GM18498 (cell line): ENCODE measurements around the gene CMC4.
A peak's percentile ranks its signal among the peaks of the same experiment; 100 is the strongest.

ENCODE experiments used
- ATAC-seq: cut with Tn5 transposase; IDR thresholded peaks from one replicate; pipeline ENCODE4 v1.9.1; 2021; ENCODE audit warnings: mild to moderate bottlenecking, moderate library complexity; ENCODE audit not compliant: unreplicated experiment

Gene CMC4

GRCh38 chrX:155054255-155054654 lies 16.7 kb downstream of the CMC4 start:
- ATAC-seq, result no peak

GRCh38 chrX:155053656-155054055 lies 17.3 kb downstream of the CMC4 start:
- ATAC-seq, result no peak

- ATAC-seq, result no peak
These were observed 18.0 kb downstream of the CMC4 start for GRCh38 chrX:155052738-155053498.

GRCh38 chrX:155048977-155049619 lies 21.8 kb downstream of the CMC4 start:
- no peak for ATAC-seq

- no peak for ATAC-seq
These were observed 24.0 kb downstream of the CMC4 start for GRCh38 chrX:155046811-155047528.

GRCh38 chrX:155046129-155046810 lies 24.7 kb downstream of the CMC4 start:
- ATAC-seq, result no peak

- no peak for ATAC-seq
These were observed 35.2 kb downstream of the CMC4 start for GRCh38 chrX:155035688-155036087.

GRCh38 chrX:155031657-155032056 lies 39.3 kb downstream of the CMC4 start:
- no peak for ATAC-seq

- no peak for ATAC-seq
These were observed 42.1 kb downstream of the CMC4 start for GRCh38 chrX:155028877-155029291.

GRCh38 chrX:155028129-155028528 lies 42.8 kb downstream of the CMC4 start:
- ATAC-seq, result no peak

- ATAC-seq, result no peak
These were observed 43.3 kb downstream of the CMC4 start for GRCh38 chrX:155027509-155028066.

GRCh38 chrX:155026727-155027508 lies 44.0 kb downstream of the CMC4 start, which contains the start of gene FUNDC2:
TSS of gene FUNDC2 (plus strand) at chrX:155026844. CDS start at chrX:155026939, 95 bp downstream.
- ATAC-seq, result peak; percentile 88

- no peak for ATAC-seq
These were observed 44.6 kb downstream of the CMC4 start for GRCh38 chrX:155026420-155026726.

- ATAC-seq, result no peak
These were observed 46.8 kb downstream of the CMC4 start for GRCh38 chrX:155023907-155024833.

- no peak for ATAC-seq
These were observed 48.4 kb downstream of the CMC4 start, which contains the start of gene F8 for GRCh38 chrX:155022585-155022984. TSS of gene F8 (minus strand) at chrX:155022723. CDS start at chrX:155022552, 171 bp downstream.

- no peak for ATAC-seq
These were observed 50.3 kb downstream of the CMC4 start for GRCh38 chrX:155020591-155020990.
